LHCN-M2 (cell line): ENCODE data around the gene THSD4. TPM values are rescaled to one million over a fixed set of nuclear protein-coding genes. Genes with fewer than 3 reads are reported as not detected.

ENCODE experiments used
- DNase-seq: peaks from one replicate; pipeline ENCODE4 v3.0.0-alpha.2; 2012; ENCODE audit warnings: low read depth
- total RNA-seq: library from RNA; depleted of rRNA; stranded (reverse); fragments of >200 nt; gene quantifications from 2 replicates; pipeline ENCODE4 v1.2.3, GENCODE V29; 2014

Gene THSD4
- total RNA-seq, 1 experiment from 2014 or later: 13.0 TPM

- DNase-seq: no peak
Observed at GRCh38 chr15:71779073-71779797, 664.0 kb downstream of the THSD4 start.

- peak; percentile 80 for DNase-seq
Observed at GRCh38 chr15:71780115-71780976, 665.1 kb downstream of the THSD4 start.

GRCh38 chr15:71781179-71781964 lies 666.1 kb downstream of the THSD4 start:
- peak; percentile 72 for DNase-seq

DNA sequence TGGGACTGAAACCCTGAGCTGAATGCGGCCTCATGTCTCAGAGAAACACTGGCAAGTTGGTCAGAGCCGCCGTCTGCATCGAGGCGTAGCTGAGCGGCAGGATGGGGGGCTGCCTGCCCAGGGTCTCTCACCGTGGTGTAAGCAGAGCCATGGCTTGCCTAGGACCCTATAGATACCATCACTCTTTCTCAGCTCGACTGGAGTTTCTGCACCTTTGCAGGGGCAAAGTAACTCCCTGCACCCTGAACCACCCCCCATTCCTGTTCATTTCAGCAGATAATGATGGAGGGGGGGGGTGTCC lies 666.6 kb downstream of the THSD4 start:
- no peak for DNase-seq

- DNase-seq: no peak
Observed at GRCh38 chr15:71782422-71783165, 667.3 kb downstream of the THSD4 start.

DNA sequence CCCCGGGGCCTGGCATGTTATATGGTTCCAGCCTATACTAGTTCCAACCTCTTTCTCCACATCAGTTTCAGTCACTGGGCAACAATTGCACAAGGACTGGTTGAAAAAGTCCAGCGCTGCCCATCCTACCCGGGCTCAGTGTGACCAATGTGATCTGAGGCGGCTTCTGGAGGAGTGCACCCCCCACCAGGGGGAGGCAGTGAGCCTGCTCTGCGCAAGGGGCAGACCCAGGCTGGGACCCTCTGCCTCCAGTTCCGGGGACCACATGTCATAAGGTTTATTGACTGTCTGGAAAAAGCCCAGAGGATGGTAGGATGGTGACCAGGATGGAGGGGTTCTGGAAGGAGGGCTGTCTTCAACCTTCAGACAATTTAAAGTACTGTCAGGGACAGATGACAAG lies 669.4 kb downstream of the THSD4 start:
- no peak for DNase-seq

DNA sequence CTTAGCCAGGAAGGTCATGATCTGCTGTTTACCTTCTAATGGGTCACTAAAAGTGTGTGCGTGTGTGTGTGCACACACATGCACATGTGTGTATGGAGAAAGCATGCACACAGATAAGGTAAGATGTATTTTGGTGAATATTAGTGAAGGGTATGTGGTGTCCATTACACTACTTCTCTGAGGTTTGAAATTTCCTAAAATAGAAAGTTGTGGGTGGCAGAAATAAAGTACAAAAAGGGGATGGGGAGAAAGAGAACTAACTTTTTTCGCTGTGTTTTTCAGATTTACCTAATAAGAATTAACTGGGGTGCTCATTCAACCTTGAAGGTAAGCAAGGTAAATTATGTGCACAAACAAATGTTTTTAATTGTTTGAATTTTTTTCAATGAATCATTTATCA lies 670.7 kb downstream of the THSD4 start:
- no peak for DNase-seq

GRCh38 chr15:71786673-71787072 lies 671.4 kb downstream of the THSD4 start:
- DNase-seq: no peak

DNA sequence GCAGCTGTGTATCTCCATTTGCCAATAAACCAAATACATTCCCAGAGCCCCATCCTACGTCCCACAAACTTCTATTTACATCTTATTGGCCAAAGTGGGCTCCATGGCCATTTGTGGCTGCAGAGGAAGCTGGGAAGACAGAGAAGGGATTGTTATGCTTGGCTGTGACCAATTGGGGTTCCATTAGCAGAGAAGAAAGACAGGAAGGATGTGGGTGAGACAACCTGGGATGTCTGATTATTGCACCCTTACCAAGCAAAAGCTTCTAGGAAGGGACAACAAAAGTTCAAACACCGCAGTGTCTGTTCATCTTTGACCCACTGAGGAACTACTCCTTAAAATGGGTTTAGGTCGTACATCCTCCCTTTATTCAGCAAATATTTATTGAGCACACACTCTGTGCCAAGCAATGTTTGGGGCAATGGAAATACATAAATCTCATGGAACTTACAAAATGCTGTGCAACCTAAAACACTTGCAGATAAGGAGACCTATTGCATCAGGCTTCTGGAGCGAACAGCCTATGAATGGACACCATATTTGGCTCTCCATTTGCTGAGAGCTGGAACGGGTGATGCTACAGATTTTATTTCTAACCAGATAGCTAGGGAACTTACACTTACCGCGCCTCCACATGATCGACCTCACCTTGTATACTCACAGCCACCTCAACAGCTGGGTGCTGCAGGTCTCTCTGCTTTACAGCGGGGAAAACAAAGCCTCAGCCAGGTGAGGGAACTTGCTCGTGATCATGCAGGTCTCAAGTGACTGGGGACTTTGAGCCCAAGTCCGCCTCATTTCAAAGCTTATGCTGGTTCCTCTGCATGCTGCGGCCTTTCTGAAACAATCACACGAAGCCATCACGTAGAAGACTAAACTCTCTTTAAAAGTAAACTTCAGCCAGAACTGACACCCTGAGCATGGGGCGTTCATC lies 673.6 kb downstream of the THSD4 start:
- DNase-seq: no peak

DNA sequence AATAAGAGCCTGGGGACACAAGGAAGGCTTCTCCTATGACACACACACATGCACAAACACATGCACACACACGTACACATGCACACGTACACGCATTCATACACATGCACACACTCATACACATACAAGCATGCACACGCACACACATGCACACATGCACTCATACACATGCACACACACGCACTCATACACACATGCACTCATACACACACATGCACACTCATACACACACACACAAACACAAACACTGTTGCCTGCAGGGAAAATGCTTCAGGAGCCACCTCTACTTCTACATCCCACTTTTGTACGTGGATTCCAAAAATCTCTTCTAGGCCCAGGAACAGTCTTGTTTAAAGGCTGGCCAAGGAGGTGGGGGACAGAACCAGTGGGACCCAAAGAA lies 674.3 kb downstream of the THSD4 start:
- no peak for DNase-seq

DNA sequence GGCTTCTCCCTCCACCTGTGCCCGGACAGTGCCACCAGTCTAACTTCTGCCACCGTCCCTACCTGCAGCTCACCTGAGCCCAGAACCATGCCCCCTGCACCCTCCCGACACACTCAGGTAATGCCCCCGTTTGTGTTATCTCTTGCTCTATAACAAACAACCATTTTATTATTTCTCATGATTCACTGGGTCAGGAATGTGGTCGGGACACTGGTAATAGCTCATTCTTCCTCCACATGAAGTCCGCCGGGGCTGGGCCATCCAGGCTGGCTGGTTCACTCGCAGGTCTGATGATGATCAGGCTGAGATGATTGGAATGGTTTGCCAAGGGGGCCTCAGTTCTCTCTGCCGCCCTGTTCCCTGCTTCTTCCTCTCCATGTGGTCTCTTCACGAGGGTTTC lies 674.8 kb downstream of the THSD4 start:
- peak; percentile 50 for DNase-seq

DNA sequence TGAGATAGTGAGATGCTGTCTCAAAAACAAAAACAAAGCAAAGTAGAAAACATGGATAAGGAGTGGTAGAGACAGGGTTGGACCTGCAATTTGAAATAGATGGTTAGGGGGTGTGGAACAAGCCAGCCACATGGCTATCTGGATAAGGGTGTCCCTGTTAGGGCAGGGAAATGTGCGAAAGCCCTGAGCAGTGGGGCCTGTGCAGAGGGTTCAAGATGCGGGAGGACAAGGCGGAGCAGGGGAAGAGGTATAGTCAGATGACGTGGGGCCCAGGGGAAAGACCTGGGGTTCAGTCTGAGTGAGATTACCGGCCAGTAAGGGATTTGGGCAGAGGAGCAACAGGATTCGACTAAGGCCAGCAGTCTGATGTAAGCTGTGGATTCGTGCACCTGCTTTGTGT lies 676.7 kb downstream of the THSD4 start:
- no peak for DNase-seq

- peak; percentile 86 for DNase-seq
Observed at GRCh38 chr15:71792521-71792920, 677.2 kb downstream of the THSD4 start.

GRCh38 chr15:71798641-71799040 lies 683.4 kb downstream of the THSD4 start:
- DNase-seq: no peak

GRCh38 chr15:71800190-71800589 lies 684.9 kb downstream of the THSD4 start:
- no peak for DNase-seq

GRCh38 chr15:71800835-71801745 lies 685.8 kb downstream of the THSD4 start:
- DNase-seq: peak; percentile 81

DNA sequence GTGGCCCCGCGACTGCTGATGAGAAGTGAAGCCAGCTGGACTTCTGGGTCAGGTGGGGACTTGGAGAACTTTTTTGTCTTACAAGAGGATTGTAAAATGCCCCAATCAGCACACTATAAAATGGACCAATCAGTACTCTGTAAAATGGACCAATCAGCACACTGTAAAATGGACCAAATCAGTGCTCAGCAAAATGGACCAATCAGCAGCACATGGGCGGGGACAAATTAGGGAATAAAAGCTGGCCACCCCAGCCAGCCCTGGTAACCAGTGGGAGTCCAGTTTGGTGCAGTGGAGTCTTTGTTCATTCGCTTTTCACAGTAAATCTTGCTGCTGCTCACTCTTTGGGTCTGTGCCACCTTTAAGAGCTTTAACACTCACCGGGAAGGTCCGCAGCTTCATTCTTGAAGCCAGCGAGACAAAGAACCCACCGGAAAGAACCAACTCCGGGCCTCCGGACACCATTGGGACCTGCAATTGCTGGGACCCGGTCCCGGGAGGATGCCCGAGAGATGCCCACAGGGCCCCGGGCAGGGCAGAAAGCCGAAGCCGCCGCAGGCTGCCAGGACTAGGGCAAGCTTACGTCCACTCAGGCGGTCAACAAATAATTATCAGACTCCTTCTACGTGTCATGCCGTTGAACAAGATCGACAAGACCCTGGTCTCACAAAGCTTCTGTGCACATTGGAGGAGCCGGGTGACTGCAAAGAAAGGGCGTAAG lies 686.8 kb downstream of the THSD4 start:
- no peak for DNase-seq

DNA sequence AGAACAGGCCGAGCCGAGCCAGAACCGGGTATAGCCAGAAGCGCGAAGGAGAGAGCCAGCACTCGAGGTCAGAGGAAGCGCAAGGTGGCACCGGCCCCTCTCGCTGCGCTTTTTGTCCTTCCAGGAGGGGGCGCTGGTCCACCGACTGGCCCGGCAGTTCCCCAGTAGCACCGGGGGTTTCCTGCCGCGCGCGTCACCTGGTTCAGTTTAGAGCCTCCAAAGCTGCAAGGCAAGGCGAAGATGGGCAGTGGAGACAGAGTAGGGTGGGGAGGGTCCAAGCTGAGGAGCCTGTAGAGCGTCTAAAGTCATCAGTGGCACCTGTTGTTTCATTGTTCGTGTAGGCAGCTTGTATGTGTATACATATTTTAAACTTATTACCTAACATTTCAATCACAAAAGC lies 687.5 kb downstream of the THSD4 start:
- DNase-seq: no peak

DNA sequence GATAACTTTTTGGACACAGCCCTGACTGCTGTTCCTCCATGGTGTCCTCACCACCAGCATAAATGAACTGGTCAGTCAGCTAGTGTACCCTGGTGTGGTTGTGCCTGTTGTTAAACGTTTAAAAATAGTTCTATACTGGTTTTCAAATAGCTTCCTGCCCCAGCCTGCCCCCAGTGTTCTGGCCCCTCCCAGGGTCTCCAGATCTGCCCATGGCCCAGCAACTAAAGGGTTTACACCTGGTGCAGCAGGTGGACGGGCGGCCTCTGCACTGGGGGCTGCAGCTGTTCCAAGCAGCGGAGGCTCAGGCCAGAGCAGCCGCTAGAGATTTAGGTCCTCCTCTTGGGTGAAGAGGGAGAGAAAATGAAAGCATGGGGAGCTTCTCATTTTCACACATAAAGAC lies 689.0 kb downstream of the THSD4 start:
- peak; percentile 12 for DNase-seq
